Colonic mucosa (tissue), 4 donors: ENCODE data around the gene FFAR1. TPM values are rescaled to one million over a fixed set of nuclear protein-coding genes. Genes with fewer than 3 reads are reported as not detected.

Experiments
- DNase-seq: peaks from one replicate; pipeline ENCODE4 v3.0.0-alpha.2; 2020
- H3K27ac ChIP-seq: fragments of 200-600 bp; one replicate; pipeline ENCODE4 v1.8.0; 2021
- H3K27me3 ChIP-seq: fragments of 200-600 bp; one replicate; pipeline ENCODE4 v1.8.0; 2021
- H3K36me3 ChIP-seq: fragments of 200-600 bp; one replicate; pipeline ENCODE4 v1.8.0; 2021
- H3K4me1 ChIP-seq: fragments of 200-600 bp; one replicate; pipeline ENCODE4 v1.8.0; 2021; ENCODE audit warnings: mild to moderate bottlenecking
- H3K4me3 ChIP-seq: fragments of 200-600 bp; one replicate; pipeline ENCODE4 v1.8.0; 2021
- H3K9ac ChIP-seq, 2 donors: one replicate each; pipeline ENCODE4 v1.7.0; 2013; ENCODE audit warnings: control low read depth in 2 of 2, low read depth in 2 of 2, low read length in 2 of 2
- H3K9me3 ChIP-seq: fragments of 200-600 bp; one replicate; pipeline ENCODE4 v1.8.0; 2021
- CTCF ChIP-seq: fragments of 200-600 bp; IDR thresholded peaks from one replicate; pipeline ENCODE4 v1.8.0; 2022; ENCODE audit warnings: antibody characterized with exemption, mild to moderate bottlenecking
- intact Hi-C: fragments of 100-400 bp; cut with DNase I; formaldehyde crosslinking; loops from one replicate; pipeline ENCODE4 v1.14.1; 2022
- total RNA-seq, 2 donors: library from RNA; stranded (reverse); fragmentation: NEBNext Ultra II Directional in 1 of 2; extraction: Animal tissue kit (Norgen Biotek cat#: 25700) in 1 of 2; gene quantifications; one replicate each; pipeline ENCODE4 v1.2.1, GENCODE V29; 2021
- donor health status: healthy.
- donor health status: DM: no; HTN: no; CAD: no.
- donor health status: DM: no; HTN: no; CAD: no.

FFAR1 gene
- total RNA-seq, 2 donors from 2014 or later, result not detected

GRCh38 chr19:35381318-35381717, 33.6 kb downstream of the FFAR1 start:
- H3K4me3 ChIP-seq, result no peak overlapping the region
- no peaks in the 10 kb centered on the region for H3K36me3 ChIP-seq
- intact Hi-C loops, result no loop called here
- H3K9me3 ChIP-seq, result no peaks in the 10 kb centered on the region
- H3K27me3 ChIP-seq, result no peaks in the 10 kb centered on the region
- H3K27ac ChIP-seq, result no peak overlapping the region
- H3K9ac ChIP-seq, result no peak overlapping the region
- no peaks in the 10 kb centered on the region for H3K4me1 ChIP-seq
- TF ChIP-seq CTCF, result no peak
- DNase-seq, result no peak

DNA sequence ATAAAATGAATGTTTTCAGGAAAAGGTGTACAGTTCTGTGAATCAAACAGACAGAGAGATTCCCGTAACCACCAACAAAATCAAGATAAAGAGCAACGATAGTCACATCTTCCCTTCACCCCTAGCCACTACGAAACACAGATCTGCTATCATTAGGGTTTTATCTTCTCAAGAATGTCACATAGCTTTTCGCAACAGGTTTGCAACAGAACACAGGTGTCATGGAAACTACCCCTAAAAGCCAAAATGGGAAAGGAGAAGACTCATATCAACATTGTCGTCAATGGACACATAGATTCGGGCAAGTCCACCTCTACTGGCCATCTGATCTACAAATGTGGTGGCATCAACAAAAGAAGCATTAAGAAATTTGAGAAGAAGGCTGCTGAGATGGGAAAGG, 34.2 kb downstream of the FFAR1 start:
- no peak overlapping the region for H3K9ac ChIP-seq
- H3K9me3 ChIP-seq, result no peaks in the 10 kb centered on the region
- no peaks in the 10 kb centered on the region for H3K27me3 ChIP-seq
- no peak for TF ChIP-seq CTCF
- DNase-seq, result no peak
- no peak overlapping the region for H3K27ac ChIP-seq
- no peak overlapping the region for H3K4me3 ChIP-seq
- H3K4me1 ChIP-seq, result no peaks in the 10 kb centered on the region
- intact Hi-C loops, result no loop called here
- H3K36me3 ChIP-seq, result no peaks in the 10 kb centered on the region

DNA sequence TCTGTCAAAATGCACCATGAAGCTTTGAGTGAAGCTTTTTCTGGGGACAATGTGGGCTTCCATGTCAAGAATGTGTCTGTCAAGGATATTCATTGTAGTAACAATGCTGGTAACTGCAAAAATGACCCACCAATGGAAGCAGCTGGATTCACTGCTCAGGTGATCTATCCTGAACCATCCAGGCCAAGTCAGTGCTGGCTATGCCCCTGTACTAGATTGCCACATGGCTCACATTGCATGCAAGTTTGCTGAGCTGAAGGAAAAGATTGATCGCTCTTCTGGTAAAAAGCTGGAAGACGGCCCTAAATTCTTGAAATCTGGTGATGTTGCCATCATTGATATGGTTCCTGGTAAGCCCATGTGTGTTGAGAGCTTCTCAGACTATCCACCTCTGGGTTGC, 35.8 kb downstream of the FFAR1 start:
- Histone ChIP-seq H3K27ac (no peak overlapping the region), H3K36me3 (no peaks in the 10 kb centered on the region), H3K27me3 (no peaks in the 10 kb centered on the region), H3K9me3 (no peaks in the 10 kb centered on the region), H3K9ac (no peak overlapping the region), H3K4me1 (no peaks in the 10 kb centered on the region), H3K4me3 (no peak overlapping the region)
- DNase-seq, result no peak
- intact Hi-C loops, result no loop called here
- no peak for TF ChIP-seq CTCF

- H3K9ac ChIP-seq, result no peak overlapping the region
- intact Hi-C loops, result no loop called here
- no peaks in the 10 kb centered on the region for H3K27me3 ChIP-seq
- no peak overlapping the region for H3K27ac ChIP-seq
- no peak for TF ChIP-seq CTCF
- no peaks in the 10 kb centered on the region for H3K4me1 ChIP-seq
- peak; percentile 7 for DNase-seq
- no peaks in the 10 kb centered on the region for H3K9me3 ChIP-seq
- H3K4me3 ChIP-seq, result no peak overlapping the region
- no peaks in the 10 kb centered on the region for H3K36me3 ChIP-seq
Measured at GRCh38 chr19:35388277-35389054, 40.8 kb downstream of the FFAR1 start.

- no peak overlapping the region for H3K9ac ChIP-seq
- TF ChIP-seq CTCF, result no peak
Measured at GRCh38 chr19:35389192-35389861, 41.6 kb downstream of the FFAR1 start.

More at GRCh38 chr19:35389192-35389861, 41.6 kb downstream of the FFAR1 start:
- H3K27ac ChIP-seq, result no peak overlapping the region
- intact Hi-C loops, result no loop called here
- H3K4me1 ChIP-seq, result no peaks in the 10 kb centered on the region
- H3K27me3 ChIP-seq, result no peaks in the 10 kb centered on the region
- no peaks in the 10 kb centered on the region for H3K9me3 ChIP-seq
- H3K4me3 ChIP-seq, result no peak overlapping the region
- DNase-seq, result peak; percentile 19
- no peaks in the 10 kb centered on the region for H3K36me3 ChIP-seq
